Lower leg skin (tissue), 4 donors: Measurements from ENCODE around the gene EPB41L2. TPM values are rescaled to one million over a fixed set of nuclear protein-coding genes. Genes with fewer than 3 reads are reported as not detected.

Experiments used
- DNase-seq, 2 donors: peaks; one replicate each; pipeline ENCODE4 v3.0.0-alpha.2; 2019; ENCODE audit warnings: low spot score in 2 of 2
- H3K4me3 ChIP-seq: fragments of 200-600 bp; sonication (generic); 2 replicates; pipeline ENCODE4 v1.5.1; 2017; ENCODE audit warnings: mild to moderate bottlenecking, low read depth; ENCODE audit not compliant: poor library complexity, severe bottlenecking
- CTCF ChIP-seq, 3 donors: fragments of 450-650 bp; IDR thresholded peaks; one replicate each; pipeline ENCODE4 v1.5.1; 2016; ENCODE audit warnings: antibody characterized with exemption in 3 of 3, mild to moderate bottlenecking in 3 of 3, moderate library complexity in 2 of 3
- POLR2A ChIP-seq, 2 donors: fragments of 450-650 bp; IDR thresholded peaks; one replicate each; pipeline ENCODE4 v1.6.1; 2016 to 2017; ENCODE audit warnings: antibody characterized with exemption in 2 of 2, mild to moderate bottlenecking in 1 of 2, moderate library complexity in 1 of 2
- WGBS, 2 donors: methylation state at CpG; one replicate each; pipeline ENCODE4 v1.1.5; 2018; 5-methylcytosine and 5-hydroxymethylcytosine counted together
- intact Hi-C: fragments of 100-400 bp; cut with DNase I; formaldehyde crosslinking; loops from one replicate; pipeline ENCODE4 v1.15.0; 2023; ENCODE audit warnings: low total_unique reads
- total RNA-seq, 4 donors: library from RNA; depleted of rRNA; stranded (reverse); fragments of >200 nt; gene quantifications; one replicate each; pipeline ENCODE4 v1.1.0, GENCODE V29; 2016

EPB41L2 gene
- total RNA-seq, 4 donors from 2014 or later = 8.6 to 19.4 (median 13.8) TPM

- no peak for DNase-seq
- TF ChIP-seq CTCF (IDR thresholded peaks at IDR 0.05) (no peak), POLR2A (IDR thresholded peaks at IDR 0.05) (no peak)
- 73 to 74% methylated on average over 1 of the region's 1 CpG for WGBS, 2 donors
- intact Hi-C loops = no loop called here
- no peak overlapping the region for H3K4me3 ChIP-seq
These were observed 212.0 kb downstream of the EPB41L2 start for GRCh38 chr6:130851026-130851425.

DNA sequence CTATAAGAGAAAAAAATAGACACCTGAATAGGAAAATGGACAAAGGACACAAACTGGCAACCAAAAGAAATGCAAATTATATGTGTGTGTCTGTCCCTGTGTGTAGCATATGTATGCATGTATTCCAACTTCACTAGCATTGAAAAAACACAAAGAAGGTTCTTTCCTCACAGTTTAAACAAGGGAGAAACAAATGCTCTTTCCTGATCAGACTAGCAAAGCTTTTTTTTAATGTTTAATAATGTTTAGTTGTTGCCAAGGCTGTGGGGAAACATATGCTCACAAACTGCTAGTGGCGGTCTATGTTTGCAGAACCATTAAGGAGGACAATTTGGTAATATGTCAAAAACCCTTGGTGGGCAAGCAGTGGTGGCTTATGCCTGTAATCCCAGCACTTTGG, 213.5 kb downstream of the EPB41L2 start:
- intact Hi-C loops = loop anchor here (10.0 kb wide), 1 partner anchor 525 kb away; no protein-coding TSS in a partner anchor

GRCh38 chr6:130848945-130849344, 214.1 kb downstream of the EPB41L2 start:
- intact Hi-C loops = loop anchor here (10.0 kb wide), 1 partner anchor 524 kb away; no protein-coding TSS in a partner anchor
- no peak for DNase-seq
- 77 to 82% methylated on average over 2 of the region's 2 CpGs for WGBS, 2 donors
- TF ChIP-seq POLR2A (IDR thresholded peaks at IDR 0.05) (no peak), CTCF (IDR thresholded peaks at IDR 0.05) (no peak)
- no peak overlapping the region for H3K4me3 ChIP-seq

More for the DNA sequence above, 213.5 kb downstream of the EPB41L2 start:
- no peak overlapping the region for H3K4me3 ChIP-seq
- TF ChIP-seq CTCF (IDR thresholded peaks at IDR 0.05) = no peak
- no peak for TF ChIP-seq POLR2A (IDR thresholded peaks at IDR 0.05)
- WGBS, 2 donors = 88 to 95% methylated on average over 1 of the region's 1 CpG
- no peak for DNase-seq

DNA sequence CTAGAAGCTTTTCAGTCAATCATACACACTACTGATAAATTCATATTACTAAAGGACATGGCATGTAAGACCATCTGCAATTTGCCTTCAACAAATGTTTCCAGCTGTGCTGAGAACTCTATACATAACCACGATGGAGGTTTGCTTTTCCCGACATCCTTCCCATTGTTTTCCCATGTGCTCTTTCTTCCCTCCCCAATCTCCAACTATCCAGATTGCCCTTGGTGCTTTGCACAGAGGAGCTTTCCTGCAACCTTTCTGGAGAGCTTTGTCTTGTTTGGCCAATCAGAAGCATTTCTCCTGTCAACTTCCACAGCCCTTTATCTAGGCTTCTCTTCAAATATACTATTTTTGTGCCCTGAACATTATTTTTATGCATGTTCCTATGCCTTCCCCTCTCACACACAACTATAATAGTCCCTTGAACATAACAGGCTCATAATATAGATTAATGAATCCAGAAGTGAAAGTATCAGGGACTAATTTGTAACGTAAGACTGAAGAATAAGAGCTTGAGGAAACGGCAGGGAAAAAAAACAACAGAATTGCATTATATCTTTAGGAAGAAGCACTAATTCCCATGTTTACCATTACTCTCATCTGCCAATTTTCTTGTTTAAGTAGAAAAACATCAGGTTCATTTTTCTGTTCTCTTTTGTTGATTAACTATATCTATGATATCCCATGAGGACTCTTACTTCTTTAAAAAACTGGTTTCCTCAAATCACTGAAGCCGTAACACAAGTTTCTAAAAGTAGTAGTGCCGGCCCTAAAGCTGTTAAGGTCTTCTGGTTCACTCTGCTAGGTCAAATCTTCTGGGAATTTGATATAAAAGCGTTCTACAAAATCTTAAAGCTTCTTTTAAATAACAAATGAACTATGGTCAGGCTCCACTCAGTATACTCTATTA, 215.8 kb downstream of the EPB41L2 start:
- no peak for DNase-seq
- 67 to 69% methylated on average over 7 of the region's 7 CpGs for WGBS, 2 donors
- no peak overlapping the region for H3K4me3 ChIP-seq
- intact Hi-C loops = loop anchor here (10.0 kb wide), 1 partner anchor 522 kb away; no protein-coding TSS in a partner anchor
- TF ChIP-seq POLR2A (IDR thresholded peaks at IDR 0.05) (no peak), CTCF (IDR thresholded peaks at IDR 0.05) (no peak)

- no peak for DNase-seq
- 88 to 89% methylated on average over 1 of the region's 1 CpG for WGBS, 2 donors
- TF ChIP-seq POLR2A (IDR thresholded peaks at IDR 0.05) (no peak), CTCF (IDR thresholded peaks at IDR 0.05) (no peak)
- no peak overlapping the region for H3K4me3 ChIP-seq
- intact Hi-C loops = loop anchor here (10.0 kb wide), 1 partner anchor 522 kb away; no protein-coding TSS in a partner anchor
These were observed 216.5 kb downstream of the EPB41L2 start for GRCh38 chr6:130846501-130846900.
